CD14-positive monocyte (primary cell): Measurements from ENCODE around the gene TBC1D8B. TPM values are rescaled to one million over a fixed set of nuclear protein-coding genes. Genes with fewer than 3 reads are reported as not detected.

Experiments
- DNase-seq, 3 donors: peaks; one replicate each; pipeline ENCODE4 v3.0.0-alpha.2; 2011 to 2022
- H2AFZ ChIP-seq: 2 replicates; pipeline ENCODE4 v1.6.0; 2012; ENCODE audit warnings: mild to moderate bottlenecking, low read depth, low read length, inconsistent platforms; ENCODE audit not compliant: insufficient read depth, poor library complexity, severe bottlenecking
- H3K27ac ChIP-seq, 2 donors: 1 replicate in 1 of 2; 2 replicates in 1 of 2; pipeline ENCODE4 v1.5.1; 2012 to 2013; ENCODE audit warnings: low read length in 2 of 2, control low read depth in 1 of 2, inconsistent platforms in 1 of 2, low read depth in 1 of 2, mild to moderate bottlenecking in 1 of 2
- H3K27me3 ChIP-seq, 2 donors: one replicate each; pipeline versions ENCODE4 v1.6.0 to v1.6.1; 2011 to 2013; ENCODE audit warnings: low read length in 2 of 2; ENCODE audit not compliant: control insufficient read depth in 2 of 2, insufficient read depth in 2 of 2
- H3K36me3 ChIP-seq, 2 donors: replicated peaks in 1 of 2; 1 replicate in 1 of 2; 2 replicates in 1 of 2; pipeline versions ENCODE4 v1.5.1 to v1.6.1; 2012 to 2013; ENCODE audit warnings: low read length in 2 of 2, control low read depth in 1 of 2, inconsistent platforms in 1 of 2, mild to moderate bottlenecking in 1 of 2; ENCODE audit not compliant: insufficient read depth in 2 of 2, control insufficient read depth in 1 of 2
- H3K4me1 ChIP-seq, 2 donors: 1 replicate in 1 of 2; 2 replicates in 1 of 2; pipeline versions ENCODE4 v1.5.1 to v1.6.1; 2012 to 2013; ENCODE audit warnings: low read length in 2 of 2, control low read depth in 1 of 2, inconsistent platforms in 1 of 2, mild to moderate bottlenecking in 1 of 2, moderate library complexity in 1 of 2; ENCODE audit not compliant: insufficient read depth in 2 of 2, control insufficient read depth in 1 of 2
- H3K4me2 ChIP-seq: replicated peaks from 2 replicates; pipeline ENCODE3; 2012; ENCODE audit warnings: low read length, moderate library complexity, mild to moderate bottlenecking; ENCODE audit not compliant: poor library complexity, severe bottlenecking; ENCODE audit errors: extremely low read depth
- H3K4me3 ChIP-seq, 3 experiments: fragments of 200-600 bp in 1 of 3; sonication (generic) in 1 of 3; replicated peaks in 1 of 3; 1 replicate in 2 of 3; 2 replicates in 1 of 3; pipeline ENCODE4 v1.5.1; 2011 to 2013; ENCODE audit warnings: low read length in 3 of 3, mild to moderate bottlenecking in 3 of 3, control low read depth in 2 of 3, low read depth in 2 of 3, inconsistent platforms in 1 of 3, moderate library complexity in 1 of 3
- H3K79me2 ChIP-seq: 2 replicates; pipeline ENCODE4 v1.6.0; 2012; ENCODE audit warnings: mild to moderate bottlenecking, control low read depth, inconsistent platforms, low read length, moderate library complexity; ENCODE audit not compliant: insufficient read depth
- H3K9ac ChIP-seq: 2 replicates; pipeline ENCODE4 v1.6.0; 2017; ENCODE audit warnings: low read length, mild to moderate bottlenecking; ENCODE audit not compliant: insufficient read depth, poor library complexity, severe bottlenecking
- H3K9me3 ChIP-seq, 2 donors: replicated peaks in 1 of 2; 1 replicate in 1 of 2; 2 replicates in 1 of 2; pipeline versions ENCODE4 v1.5.1 to v1.6.1; 2012 to 2013; ENCODE audit warnings: low read length in 2 of 2, control low read depth in 1 of 2; ENCODE audit not compliant: control insufficient read depth in 1 of 2, insufficient read depth in 1 of 2
- H4K20me1 ChIP-seq: 2 replicates; pipeline ENCODE4 v1.6.0; 2012; ENCODE audit warnings: mild to moderate bottlenecking, low read length, control low read depth, moderate library complexity; ENCODE audit not compliant: insufficient read depth
- H3K27ac Mint-ChIP-seq, 7 donors: one replicate each; pipeline ENCODE4 v1.8.0; 2020; ENCODE audit warnings: mild to moderate bottlenecking in 7 of 7, mixed read lengths in 7 of 7, moderate library complexity in 6 of 7, inconsistent platforms in 2 of 7
- H3K27me3 Mint-ChIP-seq, 3 donors: one replicate each; pipeline ENCODE4 v1.8.0; 2021 to 2022; ENCODE audit warnings: low read depth in 3 of 3, mild to moderate bottlenecking in 3 of 3, mixed read lengths in 3 of 3, moderate library complexity in 3 of 3, inconsistent platforms in 1 of 3
- H3K36me3 Mint-ChIP-seq, 2 donors: one replicate each; pipeline ENCODE4 v1.8.0; 2020; ENCODE audit warnings: mixed read lengths in 2 of 2, inconsistent platforms in 1 of 2, mild to moderate bottlenecking in 1 of 2
- H3K4me1 Mint-ChIP-seq: one replicate; pipeline ENCODE4 v1.8.0; 2020; ENCODE audit warnings: mild to moderate bottlenecking, mixed read lengths
- H3K4me3 Mint-ChIP-seq, 2 donors: one replicate each; pipeline ENCODE4 v1.8.0; 2020; ENCODE audit warnings: mild to moderate bottlenecking in 2 of 2, mixed read lengths in 2 of 2, moderate library complexity in 1 of 2
- H3K9me3 Mint-ChIP-seq, 7 donors: one replicate each; pipeline ENCODE4 v1.8.0; 2020 to 2022; ENCODE audit warnings: mixed read lengths in 7 of 7, mild to moderate bottlenecking in 6 of 7, moderate library complexity in 6 of 7, inconsistent platforms in 2 of 7
- CTCF ChIP-seq: fragments of 200-600 bp; IDR thresholded peaks from one replicate; pipeline ENCODE4 v1.8.0; 2022; ENCODE audit warnings: antibody characterized with exemption, mild to moderate bottlenecking
- WGBS: methylation state at CpG from one replicate; pipeline ENCODE4 v1.1.5; 2013; ENCODE audit warnings: missing lambda C conversion rate; ENCODE audit not compliant: insufficient coverage; 5-methylcytosine and 5-hydroxymethylcytosine counted together
- intact Hi-C, 2 donors: fragments of 100-400 bp; cut with micrococcal nuclease; formaldehyde crosslinking; loops; one replicate each; pipeline versions ENCODE4 v1.15.0 to v1.15.1; 2023
- polyA plus RNA-seq, 3 donors: library from polyadenylated mRNA; depleted of rRNA in 1 of 3; unstranded in 2 of 3; stranded (reverse) in 1 of 3; fragments of 300-500 nt in 2 of 3; fragments of >200 nt in 1 of 3; fragmentation: Illumina TruSeq in 2 of 3; gene quantifications; 1 replicate in 2 of 3; 2 replicates in 1 of 3; pipeline ENCODE4 v1.2.3, GENCODE V29; 2012 to 2021

TBC1D8B gene
- polyA plus RNA-seq, 3 donors: 0.15 to 0.16 (median 0.16) TPM

GRCh38 chrX:106897259-106897658, 94.8 kb downstream of the TBC1D8B start:
- Histone ChIP-seq H3K4me3 (no peak overlapping the region), H3K4me1 (no peaks in the 10 kb centered on the region), H3K27ac (no peak overlapping the region), H3K9ac (no peak overlapping the region), H3K9me3 (no peaks in the 10 kb centered on the region), H3K27me3 (peaks cover 0 to 2% of the 10 kb centered on the region in 2 donors), H3K4me2 (no peak overlapping the region), H3K79me2 (no peaks in the 10 kb centered on the region), H4K20me1 (no peaks in the 10 kb centered on the region), H2AFZ (no peak overlapping the region), H3K36me3 (no peaks in the 10 kb centered on the region)
- DNase-seq: no peak
- Mint-ChIP-seq H3K9me3 (peaks cover 0 to 2% (median 0%) of the 10 kb centered on the region in 7 donors), H3K27ac (peak overlapping the region in 1 of 7 donors; percentile 7), H3K36me3 (no peaks in the 10 kb centered on the region), H3K4me1 (no peaks in the 10 kb centered on the region), H3K27me3 (peaks cover 2 to 4% (median 2%) of the 10 kb centered on the region in 3 donors), H3K4me3 (no peak overlapping the region)
- TF ChIP-seq CTCF: no peak
- intact Hi-C loops: loop anchor here in 1 of 2 donors (10.0 kb wide), 1 partner anchor 998 kb away; no protein-coding TSS in a partner anchor
- 100% methylated on average over 1 of the region's 6 CpGs for WGBS

DNA sequence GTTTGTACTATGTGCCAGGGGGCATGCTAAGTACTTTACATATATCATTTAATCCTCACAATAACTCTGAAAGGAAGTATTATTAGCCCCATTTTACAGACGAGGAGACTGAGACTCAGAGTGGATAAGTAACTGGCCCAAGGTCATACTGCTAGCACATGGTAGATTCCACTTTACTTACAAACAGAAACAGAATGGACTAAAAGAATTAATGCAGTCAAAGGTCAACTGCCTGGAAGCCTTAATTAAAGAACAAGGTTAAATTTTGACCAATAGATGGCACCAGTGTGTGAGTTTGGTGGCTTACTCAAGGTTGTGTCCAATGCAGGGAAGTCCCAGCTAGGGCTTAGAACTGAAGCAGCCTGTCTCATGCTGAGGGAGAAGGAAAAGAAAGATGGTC, 96.0 kb downstream of the TBC1D8B start:
- no peak overlapping the region for H3K4me2 ChIP-seq
- peaks cover 0 to 2% (median 0%) of the 10 kb centered on the region in 7 donors for H3K9me3 Mint-ChIP-seq
- no peak overlapping the region for H3K27ac Mint-ChIP-seq

More for the DNA sequence above, 96.0 kb downstream of the TBC1D8B start:
- Histone ChIP-seq H3K27ac (no peak overlapping the region), H3K4me1 (no peaks in the 10 kb centered on the region), H3K4me3 (no peak overlapping the region), H4K20me1 (no peaks in the 10 kb centered on the region), H3K27me3 (no peaks in the 10 kb centered on the region), H3K9me3 (no peaks in the 10 kb centered on the region), H3K36me3 (no peaks in the 10 kb centered on the region), H2AFZ (no peak overlapping the region), H3K79me2 (no peaks in the 10 kb centered on the region), H3K9ac (no peak overlapping the region)
- no peaks in the 10 kb centered on the region for H3K4me1 Mint-ChIP-seq
- intact Hi-C loops: loop anchor here in 1 of 2 donors (10.0 kb wide), 1 partner anchor 996 kb away; no protein-coding TSS in a partner anchor
- no peaks in the 10 kb centered on the region for H3K36me3 Mint-ChIP-seq
- no peak overlapping the region for H3K4me3 Mint-ChIP-seq
- DNase-seq: peak in 2 of 3 donors; percentile 7 to 11
- no CpG with 5 or more reads among the region's 1 CpG for WGBS
- peak; percentile 24 for TF ChIP-seq CTCF
- H3K27me3 Mint-ChIP-seq: peaks cover 2 to 3% (median 2%) of the 10 kb centered on the region in 3 donors
